NCI-H2107 treated with DMSO at 0.1 percent for 48 hours (cell line): ENCODE results near the gene DGKI.

Source experiments
- DNase-seq: peaks from one replicate; lab custom pipeline; 2025; ENCODE audit not compliant: unreplicated experiment; lab: John Stamatoyannopoulos, UW

The DGKI gene

DNA sequence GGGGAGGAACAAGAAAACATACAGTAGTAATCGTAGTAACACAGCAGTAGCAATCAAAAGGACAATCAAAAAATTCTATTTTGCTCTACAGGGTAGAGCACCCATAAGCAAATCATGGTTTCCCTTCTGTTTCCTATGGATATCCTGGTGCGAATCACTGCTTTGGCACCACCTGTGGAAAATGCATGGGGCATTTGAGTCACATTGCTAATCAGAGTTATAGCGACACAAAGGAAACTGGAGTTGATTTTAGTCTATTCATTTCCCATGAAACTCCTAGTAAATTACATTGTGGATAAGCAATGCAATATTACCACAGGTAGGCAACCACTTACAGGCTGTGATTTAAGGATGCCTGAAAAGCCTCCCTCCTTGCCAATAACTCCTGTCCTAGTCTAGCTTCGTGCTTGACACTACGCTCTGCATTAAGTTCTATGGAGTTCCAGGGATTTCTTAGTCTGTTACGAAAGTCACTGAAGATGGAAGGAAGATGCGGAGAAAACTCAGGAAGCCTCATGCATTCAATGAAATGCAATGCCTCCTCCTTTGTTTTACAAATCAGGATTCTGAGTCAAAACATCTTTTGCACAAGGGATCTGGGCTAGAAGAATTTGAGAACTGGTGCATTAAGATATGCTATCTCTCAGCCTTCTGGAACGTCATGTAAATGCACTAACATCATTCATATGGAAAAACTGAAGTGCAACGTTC lies 188.4 kb downstream of the DGKI start:
- no peak for DNase-seq

DNA sequence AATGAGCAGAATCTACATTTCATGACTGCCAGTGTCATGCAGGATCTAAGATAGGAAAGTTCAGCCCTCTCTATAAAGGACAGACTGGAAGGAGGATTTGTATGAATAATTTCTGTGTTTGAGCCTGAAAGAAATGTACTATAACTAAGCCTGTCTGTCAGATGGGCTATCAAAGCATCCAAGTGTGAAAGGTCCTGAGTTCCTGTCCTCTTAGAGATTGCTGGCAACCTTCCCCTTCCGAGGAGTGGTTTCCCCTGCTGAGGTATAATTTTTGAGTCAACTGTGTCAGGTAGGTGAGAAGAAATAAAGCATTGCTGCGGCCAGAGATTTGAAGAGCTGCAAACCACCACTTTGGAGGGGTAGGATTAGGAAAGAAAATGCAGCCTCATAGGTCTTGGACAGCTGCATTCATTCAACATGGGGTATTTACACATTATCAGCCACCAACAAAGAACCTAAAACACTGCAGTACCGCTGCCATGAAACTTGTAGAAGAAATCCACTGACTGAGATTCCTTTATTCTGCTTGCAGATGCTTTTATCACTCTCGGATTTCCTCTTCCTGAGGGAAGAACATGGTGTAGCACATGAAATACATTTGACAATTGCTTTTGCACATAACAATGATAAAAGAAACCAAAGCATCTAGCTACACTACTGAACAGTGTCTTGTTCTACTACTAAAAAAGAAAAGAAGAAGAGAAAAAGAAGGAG lies 189.1 kb downstream of the DGKI start:
- no peak for DNase-seq

DNA sequence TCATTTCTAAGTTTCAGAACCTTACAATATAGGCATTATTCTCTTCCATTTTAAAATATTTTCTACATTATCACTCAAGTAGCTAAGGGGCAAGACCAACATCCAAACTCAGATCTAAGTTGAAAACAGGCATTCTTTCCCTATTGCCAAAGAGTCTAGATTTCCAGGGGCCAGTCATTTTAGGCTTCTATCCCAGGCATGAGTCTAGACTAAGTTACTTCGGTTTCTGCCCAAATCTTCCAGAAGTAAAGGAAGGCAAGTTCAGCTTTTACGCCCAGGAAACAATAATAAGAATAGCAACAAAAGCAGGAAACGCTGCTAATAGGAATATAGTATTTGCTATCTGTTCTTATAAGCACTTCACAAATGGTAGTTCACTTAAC lies 189.9 kb downstream of the DGKI start:
- no peak for DNase-seq

DNA sequence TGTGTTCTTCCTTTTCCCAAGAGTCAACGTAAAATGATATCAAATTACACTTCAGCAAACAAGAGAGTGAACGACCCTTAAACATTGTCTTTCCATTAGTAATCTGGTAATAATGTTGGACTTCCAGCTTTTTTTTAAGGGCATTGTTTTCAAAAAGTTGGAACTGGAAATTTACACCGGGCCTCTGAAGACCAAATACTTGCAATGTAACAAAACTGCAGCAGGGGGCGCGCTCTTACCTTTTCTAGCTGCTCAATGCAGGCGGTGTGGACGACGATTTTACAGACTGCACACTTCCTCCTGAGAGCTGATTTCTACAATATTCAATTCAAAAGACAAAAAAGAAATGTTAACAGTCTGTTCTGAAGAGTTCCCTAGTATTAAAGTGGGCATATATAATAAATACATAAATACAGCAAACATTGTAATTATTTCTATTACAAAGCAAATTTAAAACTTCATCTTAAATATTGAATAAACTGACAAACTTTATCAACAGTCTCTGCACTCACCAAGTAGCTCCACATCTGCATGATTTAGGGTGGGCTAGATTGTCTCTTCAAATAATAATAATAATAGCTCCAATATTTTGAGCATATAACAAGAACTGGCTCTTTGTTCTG lies 190.4 kb downstream of the DGKI start:
- DNase-seq: peak; percentile 94

DNA sequence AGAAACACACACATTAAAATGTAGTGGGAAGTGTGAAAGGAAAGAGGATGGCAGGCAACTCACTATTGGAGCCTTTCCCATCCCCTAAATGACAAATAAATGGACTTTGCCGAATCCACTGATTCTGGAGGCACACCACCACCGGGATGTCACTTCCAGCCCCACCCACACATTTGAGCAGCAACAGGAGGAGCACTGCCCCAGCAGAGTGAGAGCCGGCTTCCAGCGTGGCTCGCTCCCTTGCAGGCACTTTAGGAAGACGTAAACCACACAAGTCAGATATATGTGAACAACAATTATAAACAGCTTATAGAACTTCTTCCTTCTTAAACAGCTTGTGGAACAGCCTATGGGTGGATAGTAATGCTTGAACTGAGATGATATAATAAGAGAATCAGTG lies 191.0 kb downstream of the DGKI start:
- DNase-seq: no peak

DNA sequence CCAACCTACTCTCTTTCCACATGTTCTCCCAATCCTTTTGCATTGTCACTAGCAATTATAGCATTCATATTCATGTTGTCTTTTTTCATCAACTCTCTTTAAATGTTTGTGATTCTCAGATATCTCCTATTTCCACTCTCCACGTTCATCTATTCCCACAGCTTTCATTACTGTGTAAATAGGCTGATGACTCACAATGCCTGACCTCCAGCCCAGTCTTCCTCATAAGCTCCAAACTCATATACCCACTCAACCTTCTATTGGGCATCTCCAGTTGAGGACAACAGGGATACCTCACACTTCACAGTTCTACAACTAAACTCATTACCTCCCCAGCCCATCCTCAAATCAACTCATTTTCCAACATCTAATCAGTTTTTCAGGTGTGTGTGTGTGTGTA lies 194.1 kb downstream of the DGKI start:
- DNase-seq: no peak

DNA sequence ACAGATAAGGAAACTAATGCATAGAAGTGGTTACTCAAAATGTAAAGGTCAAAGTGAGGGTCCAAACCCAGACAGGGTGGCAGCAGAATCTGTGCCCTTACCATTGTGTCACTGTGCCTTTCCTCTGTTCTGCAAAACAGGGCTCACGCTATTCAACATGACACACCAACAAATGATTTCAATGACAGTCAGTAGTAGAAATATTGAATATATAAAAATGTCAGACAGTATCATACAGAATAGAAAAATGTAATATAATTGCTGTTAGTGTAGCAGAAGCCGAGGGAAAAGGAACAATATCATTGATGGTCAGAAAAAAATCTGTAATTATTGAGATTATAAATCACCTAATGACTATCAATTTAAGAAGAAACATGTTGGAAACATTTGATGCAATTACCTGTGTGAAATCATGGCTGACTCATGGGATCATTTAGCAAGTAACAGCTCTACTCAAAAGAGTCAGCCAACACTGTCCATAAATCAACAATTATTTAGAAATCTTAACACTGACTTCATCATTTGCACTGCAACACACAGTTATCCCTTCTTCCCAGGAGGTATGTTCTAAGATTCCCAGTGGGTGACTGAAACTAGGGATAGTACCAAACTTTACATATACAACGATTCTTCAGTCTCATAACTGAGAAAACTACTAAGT lies 198.7 kb downstream of the DGKI start:
- no peak for DNase-seq

DNA sequence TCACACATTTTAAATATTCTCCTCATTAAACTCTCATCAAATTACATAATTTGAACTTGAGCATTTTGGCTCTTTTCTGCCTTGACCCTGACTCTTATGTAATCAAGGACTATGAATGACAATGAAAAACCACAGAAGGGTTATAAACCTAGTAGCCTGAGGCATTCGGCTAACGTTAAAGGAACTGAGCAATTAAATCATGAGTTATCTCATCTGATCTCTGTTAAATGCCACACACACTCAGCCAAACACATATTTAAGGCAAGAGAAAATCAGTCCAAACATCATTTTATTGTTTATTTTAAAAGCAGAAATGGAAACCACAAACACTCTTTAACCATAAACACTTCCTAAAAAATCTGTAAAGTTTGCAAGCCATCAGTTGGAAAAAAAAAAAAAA lies 204.3 kb downstream of the DGKI start:
- DNase-seq: no peak

DNA sequence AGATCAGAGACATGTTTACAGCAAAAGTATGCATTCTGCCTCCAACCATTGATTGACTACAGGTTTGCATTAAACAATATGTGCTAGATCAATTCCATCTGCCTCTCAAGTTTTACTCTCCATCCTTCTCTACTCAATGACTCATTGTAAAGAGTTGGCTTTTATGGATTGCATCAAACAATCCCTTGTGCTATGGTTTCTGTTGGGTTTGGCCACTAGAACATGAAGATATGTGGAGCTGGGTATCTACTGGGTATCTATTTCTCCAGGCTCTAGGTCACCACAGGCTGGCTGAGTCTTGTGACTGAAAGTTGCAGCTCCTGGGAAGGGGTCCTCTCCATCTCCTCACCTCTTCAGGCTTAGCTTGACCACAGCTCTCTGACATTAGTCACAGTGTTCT lies 204.7 kb downstream of the DGKI start:
- no peak for DNase-seq

DNA sequence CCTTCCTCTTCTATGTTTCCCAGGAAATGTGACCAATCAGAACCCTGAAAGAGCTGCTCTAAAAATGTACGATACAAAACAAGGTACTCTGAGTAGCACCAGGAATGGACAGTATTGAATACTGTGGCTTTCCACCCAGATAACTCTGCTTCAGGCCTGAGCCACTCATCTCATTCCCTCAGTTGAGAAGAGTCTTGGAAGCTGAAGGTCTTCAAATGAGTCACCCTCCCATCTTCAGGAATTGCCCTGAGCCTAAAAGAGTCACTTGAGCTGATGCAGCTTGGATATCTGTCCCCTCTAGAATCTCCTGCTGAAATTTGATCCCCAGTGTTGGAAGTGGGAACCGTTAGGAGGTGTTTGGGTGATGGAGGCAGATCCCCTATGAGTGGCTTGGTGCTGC lies 210.4 kb downstream of the DGKI start:
- DNase-seq: no peak

DNA sequence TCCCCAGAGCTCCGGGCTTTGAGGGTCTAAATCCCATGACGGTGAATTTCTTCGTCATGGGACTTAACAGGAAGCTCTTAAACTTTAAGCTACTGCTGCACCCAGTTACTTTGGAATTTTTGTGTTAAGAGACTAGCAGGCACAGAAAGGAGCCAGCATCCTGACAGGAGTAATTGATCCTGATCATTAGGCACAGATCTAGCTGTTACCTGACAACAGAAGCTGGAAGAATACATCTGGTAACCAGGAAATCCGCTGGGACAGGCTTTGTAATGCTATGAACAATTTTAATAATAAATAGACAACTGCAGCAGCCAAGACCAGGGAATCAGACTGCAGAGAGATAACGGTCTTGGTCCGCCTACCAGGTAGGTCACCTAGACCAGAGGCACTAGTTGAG lies 210.9 kb downstream of the DGKI start:
- DNase-seq: no peak

DNA sequence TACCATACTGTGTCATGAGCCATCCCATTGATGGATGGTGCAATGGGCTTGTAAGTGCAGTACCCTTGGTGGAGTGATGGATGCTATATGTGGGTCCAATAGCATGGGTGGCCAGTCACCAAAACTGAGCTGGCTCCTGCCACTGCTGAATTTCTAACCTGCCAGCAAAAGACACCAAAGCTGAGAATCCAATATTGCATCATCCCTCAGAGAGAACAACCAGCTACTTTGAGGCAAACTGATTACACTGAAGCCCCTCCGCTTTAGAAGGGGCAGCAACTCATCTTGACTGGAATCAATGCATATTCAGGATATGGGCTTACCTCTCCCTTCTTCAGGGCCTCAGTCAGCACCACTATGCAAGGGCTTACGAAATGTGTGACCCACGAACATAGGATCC lies 211.6 kb downstream of the DGKI start:
- DNase-seq: no peak

DNA sequence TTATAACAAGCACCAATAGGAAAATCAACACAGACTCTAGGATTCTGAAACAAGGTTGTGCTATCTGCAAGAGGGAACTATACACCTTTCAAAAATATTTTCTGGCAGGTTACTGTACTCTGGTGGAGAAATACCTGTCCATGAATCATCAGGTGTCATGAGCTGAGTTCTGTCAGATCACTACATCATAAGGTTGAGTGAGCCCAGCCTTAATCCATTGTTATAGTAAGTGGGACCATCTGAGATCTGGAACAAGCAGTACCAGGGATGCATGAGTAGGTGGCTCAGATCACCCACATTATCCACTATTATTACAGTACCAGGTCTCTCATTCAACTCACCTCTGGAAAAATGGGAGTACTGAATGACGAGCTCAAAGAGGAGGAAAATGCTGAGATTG lies 212.4 kb downstream of the DGKI start:
- no peak for DNase-seq

DNA sequence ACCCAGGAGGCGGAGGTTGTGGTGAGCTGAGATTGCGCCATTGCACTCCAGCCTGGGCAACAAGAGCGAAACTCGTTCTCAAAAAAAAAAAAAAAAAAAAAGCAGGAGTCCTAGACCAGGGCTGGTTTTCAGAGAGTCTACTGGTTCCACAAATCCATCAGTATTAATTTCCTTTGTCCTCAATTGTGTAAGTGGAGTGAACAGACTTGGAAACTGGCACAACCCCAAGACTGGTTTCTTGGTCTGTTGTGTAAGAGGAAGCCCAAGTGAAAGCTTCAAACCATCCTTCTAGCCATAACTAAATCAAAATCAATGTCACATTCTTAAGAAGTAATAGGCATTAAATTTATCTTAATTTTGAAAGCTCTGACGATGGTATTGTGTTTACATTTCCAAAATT lies 213.6 kb downstream of the DGKI start:
- DNase-seq: no peak

DNA sequence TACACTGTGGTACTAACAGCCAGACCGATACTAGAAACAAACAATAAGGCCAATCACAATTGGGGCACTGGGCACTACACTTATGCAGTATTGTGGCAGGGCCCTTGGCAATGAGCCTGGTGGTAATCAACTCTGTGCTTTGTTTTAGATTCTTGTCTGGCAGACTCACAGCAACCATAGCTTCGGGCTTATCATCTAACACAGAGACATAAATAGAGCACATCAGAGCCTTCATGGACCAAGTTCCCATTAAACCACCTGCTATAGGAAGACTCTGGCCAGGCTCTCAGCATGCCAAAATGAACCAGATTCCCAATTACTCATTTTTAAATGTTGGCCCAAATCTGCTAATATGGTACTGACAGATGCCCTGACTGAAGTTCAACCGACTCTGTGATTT lies 218.6 kb downstream of the DGKI start:
- no peak for DNase-seq

DNA sequence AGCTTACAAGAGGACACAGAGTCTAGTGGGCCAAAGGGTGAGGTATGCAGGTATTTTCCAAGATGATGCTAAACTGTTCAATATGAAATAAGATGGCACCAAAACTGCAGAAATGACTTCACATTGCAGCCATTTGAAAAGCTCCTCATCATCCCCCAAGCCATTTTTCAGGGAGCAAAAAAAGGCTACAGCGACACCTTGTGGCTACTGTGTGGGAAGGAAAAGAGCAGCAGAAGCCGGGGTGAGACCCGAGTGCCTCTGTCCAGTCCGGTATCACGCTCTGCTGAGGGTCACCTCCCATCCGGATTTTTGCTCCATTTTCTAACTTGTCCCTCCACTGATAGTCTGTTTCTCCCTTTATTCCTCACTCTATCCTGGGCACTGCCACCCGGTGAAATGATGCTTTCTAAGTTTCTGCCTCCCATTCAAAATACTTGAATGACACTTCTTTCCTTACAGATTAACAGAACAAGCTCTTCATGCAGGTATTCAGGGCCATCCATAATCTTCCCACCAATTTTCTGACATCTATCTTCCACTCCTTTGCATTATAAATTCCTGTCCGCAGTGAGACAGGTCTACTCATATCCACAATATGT lies 220.2 kb downstream of the DGKI start:
- DNase-seq: no peak

DNA sequence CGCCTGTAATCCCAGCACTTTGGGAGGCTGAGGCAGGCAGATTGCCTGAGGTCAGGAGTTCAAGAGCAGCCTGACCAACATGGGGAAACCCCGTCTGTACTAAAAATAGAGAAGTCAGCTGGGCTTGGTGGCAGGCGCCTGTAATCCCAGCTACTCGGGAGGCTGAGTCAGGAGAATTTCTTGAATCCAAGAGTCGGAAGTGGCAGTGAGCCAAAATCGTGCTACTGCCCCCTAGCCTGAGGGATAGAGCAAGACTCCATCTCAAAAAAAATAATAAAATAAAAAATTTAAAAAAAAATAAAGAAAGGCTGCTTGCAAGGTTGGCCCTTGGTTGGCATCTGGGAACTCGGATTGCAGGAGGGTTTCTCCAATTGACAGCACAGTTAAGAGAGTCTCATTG lies 221.6 kb downstream of the DGKI start:
- no peak for DNase-seq

DNA sequence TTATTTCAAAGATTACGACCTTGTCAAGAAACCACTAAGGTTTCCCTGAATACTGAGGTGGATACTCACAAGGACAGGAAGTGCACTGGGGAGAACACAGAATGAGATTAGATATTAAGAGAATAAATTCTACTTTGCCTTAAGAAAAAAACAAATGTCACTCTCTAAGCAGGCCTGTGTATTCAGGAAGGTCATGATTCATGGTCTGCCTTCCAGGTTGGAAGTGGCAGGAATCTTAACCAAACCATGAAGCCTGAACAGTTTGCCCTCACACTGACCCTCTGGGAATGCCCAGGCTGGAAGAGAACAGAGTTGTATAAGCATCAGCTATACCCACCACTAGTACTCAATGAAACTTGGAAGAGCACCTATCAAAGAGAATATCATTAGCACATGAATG lies 227.6 kb downstream of the DGKI start:
- no peak for DNase-seq

DNA sequence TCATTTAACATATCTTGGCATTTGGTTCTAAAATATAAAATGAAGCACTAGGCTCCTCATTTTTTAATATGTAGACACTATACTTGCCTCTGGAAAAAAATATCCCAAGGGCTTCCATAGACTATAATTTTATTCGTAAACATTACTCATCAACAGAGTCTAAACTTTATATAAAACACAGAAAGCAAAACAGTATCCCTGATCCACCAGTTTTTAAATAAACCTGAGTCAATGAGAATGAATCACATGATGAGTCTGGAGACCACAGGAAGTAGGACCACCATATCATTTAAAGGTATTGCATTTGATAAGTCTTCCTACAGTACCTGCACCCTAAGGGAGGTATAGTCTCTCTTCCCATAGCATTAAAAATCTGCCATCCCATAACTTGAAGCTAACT lies 228.0 kb downstream of the DGKI start:
- DNase-seq: no peak

DNA sequence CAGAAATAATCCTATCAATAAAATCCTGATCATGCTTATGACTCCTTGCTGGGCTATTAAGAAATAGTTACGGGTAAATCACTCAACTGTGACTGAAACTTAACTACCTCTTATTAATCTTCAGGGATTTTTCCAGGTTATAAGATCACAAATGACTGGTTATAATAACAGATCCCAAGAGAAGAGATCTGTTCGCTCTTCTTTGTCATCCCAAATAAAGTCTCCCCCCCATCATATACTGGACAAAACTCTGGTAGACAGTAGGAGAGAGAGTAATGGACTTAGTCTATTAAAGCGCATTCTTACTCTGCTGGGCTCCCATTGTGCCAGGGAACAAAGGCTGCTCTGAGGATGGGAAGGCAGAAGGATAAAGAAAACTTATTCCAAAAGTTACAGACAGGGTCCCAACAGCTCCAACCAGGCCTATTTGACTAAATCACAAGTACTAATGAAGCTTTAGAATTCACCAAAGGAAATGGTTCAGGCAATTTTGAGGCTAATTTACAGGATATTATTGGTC lies 233.7 kb downstream of the DGKI start:
- no peak for DNase-seq

DNA sequence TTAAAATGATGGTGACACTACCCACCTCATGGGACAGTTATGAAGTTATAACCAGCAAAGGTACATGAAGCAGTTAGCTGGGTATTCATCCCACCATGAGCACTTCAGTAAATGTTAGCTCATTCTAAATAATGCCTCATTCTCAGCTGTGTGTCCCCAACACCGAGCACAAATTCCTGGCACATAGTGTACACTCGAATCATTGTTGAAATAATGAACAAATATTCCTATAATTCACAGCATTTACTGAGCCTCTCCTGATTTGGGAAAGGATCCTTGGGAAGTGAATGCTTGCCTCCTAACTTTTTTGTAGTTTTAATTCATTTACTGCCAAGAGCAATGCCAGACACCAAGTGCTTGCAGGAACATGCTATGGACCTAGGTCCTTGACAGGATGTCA lies 235.2 kb downstream of the DGKI start:
- no peak for DNase-seq
